Memory B cell (primary cell): ENCODE data around the gene EIF1AX.
A peak's percentile ranks its signal among the peaks of the same experiment; 100 is the strongest.
"Not testable (repeated sequence)": the region's sequence is repeated elsewhere in the genome, so short reads cannot be mapped to it uniquely, and the experiment has no call there.

ENCODE experiments used
- ATAC-seq: fragments of 150-1000 bp; cut with Tn5 transposase; 2 replicates; pipeline ENCODE4 v1.10.0; 2021; ENCODE audit warnings: low read depth, mild to moderate bottlenecking, moderate library complexity
- DNase-seq, 2 donors: peaks; one replicate each; pipeline ENCODE4 v3.0.0; 2022; ENCODE audit warnings: low spot score in 2 of 2
- H3K27ac Mint-ChIP-seq: one replicate; pipeline ENCODE4 v1.8.0; 2022; ENCODE audit warnings: mild to moderate bottlenecking, moderate library complexity, mixed read lengths
- H3K27me3 Mint-ChIP-seq: one replicate; pipeline ENCODE4 v1.8.0; 2022; ENCODE audit warnings: mixed read lengths
- H3K36me3 Mint-ChIP-seq: one replicate; pipeline ENCODE4 v1.8.0; 2022; ENCODE audit warnings: mild to moderate bottlenecking, mixed read lengths
- H3K4me1 Mint-ChIP-seq: one replicate; pipeline ENCODE4 v1.8.0; 2022; ENCODE audit warnings: mixed read lengths
- H3K4me3 Mint-ChIP-seq: one replicate; pipeline ENCODE4 v1.8.0; 2022; ENCODE audit warnings: mild to moderate bottlenecking, moderate library complexity, mixed read lengths
- H3K9me3 Mint-ChIP-seq: one replicate; pipeline ENCODE4 v1.8.0; 2022; ENCODE audit warnings: mixed read lengths

EIF1AX gene

DNA sequence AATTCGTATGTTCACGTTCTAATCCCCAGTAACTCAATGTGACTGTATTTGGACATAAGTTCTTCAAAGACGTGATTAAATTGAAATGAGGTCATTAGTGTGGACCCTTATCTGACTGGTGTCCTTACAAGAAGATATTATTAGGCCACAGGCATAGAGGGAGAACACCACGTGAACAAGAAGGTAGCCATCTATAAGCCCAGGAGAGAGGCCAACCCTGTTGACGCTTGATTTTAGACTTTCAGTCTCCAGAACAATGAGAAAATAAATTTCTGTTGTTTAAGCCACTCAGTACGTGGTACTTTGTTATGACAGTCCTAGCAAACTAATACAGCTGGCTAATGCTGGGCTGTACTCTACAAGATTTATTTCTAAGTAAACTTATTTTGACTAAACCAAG is 1.5 kb upstream of the EIF1AX start:
- no peaks in the 10 kb centered on the region for H3K9me3 Mint-ChIP-seq
- no peaks in the 10 kb centered on the region for H3K27me3 Mint-ChIP-seq
- DNase-seq, result no peak
- peaks cover 2% of the 10 kb centered on the region for H3K36me3 Mint-ChIP-seq
- H3K4me3 Mint-ChIP-seq, result peak overlapping the region; percentile 54
- ATAC-seq, result no peak
- H3K27ac Mint-ChIP-seq, result no peak overlapping the region
- H3K4me1 Mint-ChIP-seq, result peaks cover 6% of the 10 kb centered on the region

- Mint-ChIP-seq H3K27me3 (no peaks in the 10 kb centered on the region), H3K36me3 (peaks cover 5% of the 10 kb centered on the region), H3K27ac (peak overlapping the region; percentile 50), H3K4me3 (peak overlapping the region; percentile 63), H3K4me1 (peaks cover 9% of the 10 kb centered on the region), H3K9me3 (no peaks in the 10 kb centered on the region)
- DNase-seq (no peak), ATAC-seq (no peak)
Measured at GRCh38 chrX:20140420-20140819, 1.2 kb downstream of the EIF1AX start.

DNA sequence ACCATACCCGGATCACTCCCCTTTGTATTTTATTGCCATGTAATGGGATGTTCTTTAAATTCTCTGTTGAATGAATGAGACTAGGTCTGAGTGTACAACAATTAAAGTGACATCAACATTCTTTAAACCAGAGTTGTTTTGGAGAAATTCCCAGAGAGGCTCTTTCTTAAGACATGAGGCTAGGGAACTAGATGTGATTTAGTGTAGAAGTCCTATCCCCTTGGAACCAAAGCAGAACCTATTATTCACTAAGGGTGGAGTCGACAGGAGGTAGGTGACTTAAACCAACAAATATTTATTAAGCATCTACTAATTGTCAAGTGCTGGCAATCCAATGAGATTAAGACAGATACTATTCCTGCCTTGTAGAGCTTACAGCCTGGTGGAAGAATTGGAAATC is 1.7 kb downstream of the EIF1AX start:
- no peaks in the 10 kb centered on the region for H3K9me3 Mint-ChIP-seq
- ATAC-seq (no peak), DNase-seq (no peak)
- peak overlapping the region; percentile 50 for H3K27ac Mint-ChIP-seq
- peaks cover 9% of the 10 kb centered on the region for H3K4me1 Mint-ChIP-seq
- no peaks in the 10 kb centered on the region for H3K27me3 Mint-ChIP-seq
- peak overlapping the region; percentile 63 for H3K4me3 Mint-ChIP-seq
- H3K36me3 Mint-ChIP-seq, result peaks cover 5% of the 10 kb centered on the region

- Mint-ChIP-seq H3K4me3 (no peak overlapping the region), H3K27me3 (no peaks in the 10 kb centered on the region), H3K9me3 (no peaks in the 10 kb centered on the region), H3K36me3 (peaks cover 3% of the 10 kb centered on the region), H3K27ac (no peak overlapping the region), H3K4me1 (peaks cover 7% of the 10 kb centered on the region)
- DNase-seq (no peak), ATAC-seq (no peak)
Measured at GRCh38 chrX:20135944-20136343, 5.7 kb downstream of the EIF1AX start.

GRCh38 chrX:20132666-20133065 is 9.0 kb downstream of the EIF1AX start:
- H3K9me3 Mint-ChIP-seq, result no peaks in the 10 kb centered on the region
- no peak overlapping the region for H3K27ac Mint-ChIP-seq
- H3K4me1 Mint-ChIP-seq, result peaks cover 4% of the 10 kb centered on the region
- DNase-seq (no peak), ATAC-seq (no peak)
- no peaks in the 10 kb centered on the region for H3K27me3 Mint-ChIP-seq
- no peak overlapping the region for H3K4me3 Mint-ChIP-seq
- peaks cover 5% of the 10 kb centered on the region for H3K36me3 Mint-ChIP-seq

- no peaks in the 10 kb centered on the region for H3K27me3 Mint-ChIP-seq
- DNase-seq (no peak), ATAC-seq (no peak)
- H3K4me1 Mint-ChIP-seq, result no peaks in the 10 kb centered on the region
- H3K9me3 Mint-ChIP-seq, result no peaks in the 10 kb centered on the region
- H3K27ac Mint-ChIP-seq, result no peak overlapping the region
- H3K36me3 Mint-ChIP-seq, result peaks cover 2% of the 10 kb centered on the region
- H3K4me3 Mint-ChIP-seq, result no peak overlapping the region
Measured at GRCh38 chrX:20130357-20130756, 11.3 kb downstream of the EIF1AX start.

- no peaks in the 10 kb centered on the region for H3K9me3 Mint-ChIP-seq
Measured at GRCh38 chrX:20129547-20129946, 12.1 kb downstream of the EIF1AX start.

DNA sequence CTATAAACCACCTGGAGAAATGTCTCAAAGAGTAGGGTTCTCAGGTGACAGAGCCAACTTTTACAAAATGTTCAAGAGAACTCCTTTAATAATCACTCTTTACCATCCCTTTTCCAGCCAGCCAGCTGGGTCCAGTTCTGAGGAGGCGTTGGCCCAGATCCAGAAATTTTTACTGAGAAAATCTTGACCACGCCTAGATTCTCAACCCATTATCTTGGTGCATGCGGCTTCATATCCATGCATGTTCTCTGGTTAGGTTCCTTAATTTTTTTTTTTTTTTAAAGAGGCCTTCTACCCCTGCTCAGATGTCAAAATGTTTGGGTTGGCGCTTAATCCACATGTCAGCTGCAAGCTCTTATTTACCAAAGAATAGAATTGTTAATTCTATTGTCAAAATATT is 13.0 kb downstream of the EIF1AX start:
- Mint-ChIP-seq H3K9me3 (no peaks in the 10 kb centered on the region), H3K27ac (no peak overlapping the region), H3K27me3 (no peaks in the 10 kb centered on the region), H3K36me3 (peaks cover 2% of the 10 kb centered on the region), H3K4me3 (no peak overlapping the region), H3K4me1 (no peaks in the 10 kb centered on the region)
- DNase-seq, result no peak
- no peak for ATAC-seq

More at GRCh38 chrX:20129547-20129946, 12.1 kb downstream of the EIF1AX start:
- peaks cover 2% of the 10 kb centered on the region for H3K36me3 Mint-ChIP-seq
- H3K27me3 Mint-ChIP-seq, result no peaks in the 10 kb centered on the region
- no peak overlapping the region for H3K4me3 Mint-ChIP-seq
- no peak overlapping the region for H3K27ac Mint-ChIP-seq
- no peak for DNase-seq
- no peaks in the 10 kb centered on the region for H3K4me1 Mint-ChIP-seq
- ATAC-seq, result no peak

- DNase-seq, H3K27ac Mint-ChIP-seq, H3K27me3 Mint-ChIP-seq, H3K4me3 Mint-ChIP-seq, H3K36me3 Mint-ChIP-seq, H3K9me3 Mint-ChIP-seq, H3K4me1 Mint-ChIP-seq: not testable (repeated sequence)
- ATAC-seq, result peak; percentile 64
Measured at GRCh38 chrX:20127440-20127839, 14.2 kb downstream of the EIF1AX start.

- not testable (repeated sequence) for H3K9me3 Mint-ChIP-seq, H3K27me3 Mint-ChIP-seq, DNase-seq, H3K36me3 Mint-ChIP-seq, ATAC-seq, H3K4me1 Mint-ChIP-seq, H3K27ac Mint-ChIP-seq, H3K4me3 Mint-ChIP-seq
Measured at GRCh38 chrX:20126833-20127232, 14.8 kb downstream of the EIF1AX start.

DNA sequence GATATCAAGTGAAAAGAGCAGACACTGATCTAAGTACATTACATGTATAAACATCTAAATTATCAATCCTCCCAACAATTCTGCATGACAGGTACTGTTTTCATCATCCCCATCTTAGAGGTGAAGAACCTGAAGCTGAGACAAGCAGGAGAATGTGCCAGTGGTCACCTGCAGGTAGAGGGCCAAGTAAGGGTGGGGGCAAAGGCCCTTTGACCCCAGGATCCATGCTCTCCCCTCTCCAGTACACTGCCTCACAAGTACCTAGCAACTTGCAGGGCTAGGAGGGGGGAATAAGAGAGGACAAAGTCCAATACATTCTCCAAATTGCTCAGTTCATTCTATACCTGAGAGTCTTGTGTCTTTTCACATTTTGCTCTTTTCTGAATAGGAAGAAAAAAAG is 16.7 kb downstream of the EIF1AX start:
- no peaks in the 10 kb centered on the region for H3K4me1 Mint-ChIP-seq
- H3K9me3 Mint-ChIP-seq, result no peaks in the 10 kb centered on the region
- H3K4me3 Mint-ChIP-seq, result no peak overlapping the region
- ATAC-seq (no peak), DNase-seq (no peak)
- H3K27me3 Mint-ChIP-seq, result no peaks in the 10 kb centered on the region
- no peak overlapping the region for H3K27ac Mint-ChIP-seq
- no peaks in the 10 kb centered on the region for H3K36me3 Mint-ChIP-seq

- ATAC-seq, result no peak
- no peak for DNase-seq
- H3K4me3 Mint-ChIP-seq, result no peak overlapping the region
- no peak overlapping the region for H3K27ac Mint-ChIP-seq
- H3K36me3 Mint-ChIP-seq, result no peaks in the 10 kb centered on the region
- no peaks in the 10 kb centered on the region for H3K9me3 Mint-ChIP-seq
- peaks cover 12% of the 10 kb centered on the region for H3K27me3 Mint-ChIP-seq
- H3K4me1 Mint-ChIP-seq, result no peaks in the 10 kb centered on the region
Measured at GRCh38 chrX:20118065-20118824, 23.4 kb downstream of the EIF1AX start.

DNA sequence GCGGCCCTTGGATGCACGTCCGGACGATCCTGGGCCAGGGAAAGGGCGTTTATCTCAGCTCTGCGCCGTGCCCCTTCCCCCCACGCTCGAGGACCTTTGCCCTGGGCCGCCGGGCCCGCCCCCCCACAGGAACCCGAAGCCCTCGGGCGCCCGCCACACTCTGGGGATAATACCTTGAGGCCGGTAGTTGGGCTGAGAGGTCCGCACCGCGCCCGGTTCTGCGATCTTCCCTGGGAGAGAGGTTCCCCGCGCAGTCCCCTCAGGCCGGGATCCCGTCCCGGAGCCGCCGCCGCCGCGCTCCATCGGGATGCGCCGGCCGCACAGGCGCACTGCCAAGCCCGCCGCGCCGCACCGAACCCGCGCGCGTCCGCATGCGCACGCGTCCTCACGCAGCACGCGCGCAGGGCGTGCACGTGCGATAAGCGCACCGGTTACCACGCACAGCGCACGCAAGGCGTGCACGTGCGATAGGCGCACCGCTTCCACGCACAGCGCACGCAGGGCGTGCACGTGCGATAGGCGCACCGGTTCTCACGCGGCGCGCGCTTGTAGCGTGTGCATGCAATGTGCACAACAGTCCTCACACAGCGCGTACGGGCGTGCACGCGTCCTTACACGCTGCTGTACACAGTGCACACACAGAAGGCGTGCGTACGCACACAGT is 24.9 kb downstream of the EIF1AX start, which contains the start of gene MAP7D2:
TSS of gene MAP7D2 (minus strand) at position 331 of the 664 bp plus-strand sequence. CDS start at position 303, 28 bp downstream.
- no peaks in the 10 kb centered on the region for H3K9me3 Mint-ChIP-seq
- ATAC-seq, result no peak

DNA sequence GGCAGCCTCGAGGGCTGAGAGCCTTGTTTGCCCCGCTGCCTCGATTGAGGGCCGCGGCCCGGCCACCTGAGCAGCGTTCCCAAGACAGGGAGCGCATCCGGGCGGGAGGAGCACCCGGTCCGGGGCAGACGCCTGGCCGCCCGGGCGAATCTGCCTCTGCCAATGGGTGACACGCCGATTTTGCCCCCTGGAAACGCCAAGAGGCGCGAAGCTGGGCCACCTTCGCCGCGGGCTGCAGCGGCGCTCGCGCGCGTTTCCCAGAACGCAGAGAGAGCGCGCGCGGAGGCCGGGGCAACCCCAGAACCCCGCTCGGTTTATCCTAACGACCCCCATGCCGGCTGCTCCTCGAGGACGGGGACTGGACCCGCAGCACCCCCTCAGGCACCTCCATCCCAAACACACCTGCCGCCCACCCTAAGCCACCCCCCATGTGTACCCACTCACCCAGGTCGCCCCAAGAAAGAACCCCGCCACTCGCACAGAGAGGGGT is 25.5 kb downstream of the EIF1AX start:
- H3K36me3 Mint-ChIP-seq, result no peaks in the 10 kb centered on the region
- ATAC-seq, result no peak
- H3K4me1 Mint-ChIP-seq, result no peaks in the 10 kb centered on the region
- no peaks in the 10 kb centered on the region for H3K9me3 Mint-ChIP-seq
- H3K27me3 Mint-ChIP-seq, result peaks cover 12% of the 10 kb centered on the region
- DNase-seq, result no peak
- H3K4me3 Mint-ChIP-seq, result peak overlapping the region; percentile 34
- no peak overlapping the region for H3K27ac Mint-ChIP-seq

More for the DNA sequence above, 24.9 kb downstream of the EIF1AX start, which contains the start of gene MAP7D2:
- H3K36me3 Mint-ChIP-seq, result no peaks in the 10 kb centered on the region
- H3K4me1 Mint-ChIP-seq, result no peaks in the 10 kb centered on the region
- DNase-seq, result no peak
- no peak within 1 kb of the TSS for H3K27ac Mint-ChIP-seq
- H3K27me3 Mint-ChIP-seq, result peaks cover 12% of the 10 kb centered on the region
- H3K4me3 Mint-ChIP-seq, result peak within 1 kb of the TSS; percentile 34
